Stimulated activated CD4-positive, alpha-beta T cell treated with anti-CD3 and anti-CD28 coated beads, Interleukin-2, amount 100 ng/mL, for 4 hours (primary cell): Measurements from ENCODE around the gene FAM13A.
"Not testable (repeated sequence)": the region's sequence is repeated elsewhere in the genome, so short reads cannot be mapped to it uniquely, and the experiment has no call there.

ENCODE experiments used
- DNase-seq: peaks from one replicate; pipeline ENCODE4 v3.0.0-alpha.2; 2020; ENCODE audit warnings: low read depth

Gene FAM13A

GRCh38 chr4:89042055-89042454 is 14.9 kb downstream of the FAM13A start:
- DNase-seq, result no peak

DNA sequence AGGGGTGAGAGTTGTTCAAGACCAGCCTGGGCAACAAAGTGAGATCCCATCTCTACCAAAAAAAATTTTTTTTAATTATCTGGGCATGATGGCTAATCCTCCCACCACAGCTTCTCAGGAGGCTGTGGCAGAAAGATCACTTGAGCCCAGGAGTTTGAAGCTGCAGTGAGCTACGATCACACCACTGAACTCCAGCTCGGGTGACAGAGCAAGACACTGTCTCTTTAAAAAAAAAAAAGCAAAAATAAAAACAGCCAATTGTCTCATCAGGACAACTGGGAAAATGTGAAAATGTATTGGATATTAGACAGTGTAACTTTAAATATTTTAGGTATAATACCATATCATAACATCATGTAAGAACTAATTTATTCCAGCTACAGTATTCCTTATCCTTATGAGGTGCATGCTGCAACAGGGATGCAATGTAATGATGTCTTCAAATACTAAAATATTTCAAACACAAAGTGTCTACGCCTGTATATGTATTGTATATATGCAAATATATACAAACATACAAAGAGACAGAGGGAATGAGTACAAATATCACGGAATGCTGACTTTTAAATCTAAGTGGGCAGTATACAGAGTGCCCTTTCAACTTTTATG is 17.2 kb downstream of the FAM13A start:
- no peak for DNase-seq

DNA sequence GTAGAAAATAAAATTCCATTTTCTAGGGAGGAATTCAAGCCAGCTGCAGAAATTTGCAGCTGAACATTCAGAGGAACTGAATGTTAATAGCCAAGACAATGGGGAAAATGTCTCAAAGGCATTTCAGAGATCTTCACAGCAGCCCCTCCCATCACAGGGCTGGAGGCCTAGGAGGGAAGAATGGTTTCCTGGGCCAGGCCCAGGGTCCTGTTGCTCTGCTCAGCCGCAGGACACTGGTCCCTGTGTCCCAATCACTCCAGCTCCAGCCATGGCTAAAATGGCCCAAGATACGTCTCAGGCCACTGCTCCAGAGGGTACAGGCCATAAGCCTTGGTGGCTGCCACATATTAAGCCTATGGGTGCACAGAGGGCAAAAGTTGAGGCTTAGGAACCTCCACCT is 20.4 kb downstream of the FAM13A start:
- DNase-seq, result no peak

GRCh38 chr4:89031272-89031671 is 25.7 kb downstream of the FAM13A start:
- DNase-seq, result no peak

DNA sequence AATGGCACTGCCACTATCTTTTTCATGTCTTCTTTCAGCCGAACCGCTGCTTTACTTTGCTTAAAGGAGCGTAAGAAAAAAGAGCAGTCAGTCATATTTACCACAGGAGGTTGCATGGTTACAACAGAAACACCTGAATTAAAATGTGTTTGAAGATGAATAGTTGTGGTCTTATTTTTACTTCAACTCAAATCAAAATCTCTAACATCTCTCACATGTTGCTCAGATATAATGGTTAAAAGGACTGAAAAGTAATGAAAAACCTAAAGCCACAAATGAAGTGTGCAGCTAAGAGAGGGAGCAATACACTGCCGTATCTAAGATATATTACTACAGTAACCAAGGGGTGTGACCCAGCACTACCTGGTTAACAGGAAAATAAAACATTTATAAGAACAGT is 27.4 kb downstream of the FAM13A start:
- DNase-seq, result no peak

DNA sequence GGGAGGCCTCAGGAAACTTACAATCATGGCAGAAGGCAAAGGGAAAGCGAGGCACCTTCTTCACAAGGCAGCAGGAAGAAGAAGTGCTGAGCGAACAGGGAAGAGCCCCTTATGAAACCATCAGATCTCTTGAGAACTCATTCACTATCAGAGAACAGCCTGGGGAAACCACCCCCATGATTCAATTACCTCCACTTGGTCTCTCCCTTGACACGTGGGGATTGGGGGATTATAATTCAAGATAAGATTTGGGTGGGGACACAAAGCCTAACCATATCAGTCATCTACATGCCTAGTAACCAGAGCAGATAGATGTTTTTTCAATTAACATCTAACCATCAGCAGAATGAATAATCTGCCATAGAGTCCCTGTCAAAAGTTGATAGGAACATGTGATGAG is 30.4 kb downstream of the FAM13A start:
- no peak for DNase-seq

- DNase-seq, result peak; percentile 56
These were observed 32.8 kb downstream of the FAM13A start for GRCh38 chr4:89024051-89024675.

DNA sequence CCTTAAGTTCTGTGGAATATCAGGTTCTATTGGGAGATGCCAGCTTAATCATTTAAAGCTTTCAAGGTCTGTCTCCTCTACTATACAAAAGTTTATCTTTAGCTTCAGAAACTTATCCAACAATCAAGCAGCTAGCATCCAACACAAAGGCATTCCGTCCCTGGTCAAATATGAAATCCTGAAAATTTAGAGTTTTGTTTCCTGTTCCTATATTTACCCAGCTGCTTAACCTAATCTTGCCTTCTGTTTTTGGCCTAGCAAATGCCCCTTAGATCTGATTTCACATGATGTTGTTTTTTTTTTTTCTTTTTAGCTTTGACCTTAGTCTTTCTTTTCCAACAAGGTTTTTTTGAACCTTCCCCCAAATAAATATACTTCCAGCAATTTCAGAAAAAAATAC is 33.8 kb downstream of the FAM13A start:
- DNase-seq, result no peak

DNA sequence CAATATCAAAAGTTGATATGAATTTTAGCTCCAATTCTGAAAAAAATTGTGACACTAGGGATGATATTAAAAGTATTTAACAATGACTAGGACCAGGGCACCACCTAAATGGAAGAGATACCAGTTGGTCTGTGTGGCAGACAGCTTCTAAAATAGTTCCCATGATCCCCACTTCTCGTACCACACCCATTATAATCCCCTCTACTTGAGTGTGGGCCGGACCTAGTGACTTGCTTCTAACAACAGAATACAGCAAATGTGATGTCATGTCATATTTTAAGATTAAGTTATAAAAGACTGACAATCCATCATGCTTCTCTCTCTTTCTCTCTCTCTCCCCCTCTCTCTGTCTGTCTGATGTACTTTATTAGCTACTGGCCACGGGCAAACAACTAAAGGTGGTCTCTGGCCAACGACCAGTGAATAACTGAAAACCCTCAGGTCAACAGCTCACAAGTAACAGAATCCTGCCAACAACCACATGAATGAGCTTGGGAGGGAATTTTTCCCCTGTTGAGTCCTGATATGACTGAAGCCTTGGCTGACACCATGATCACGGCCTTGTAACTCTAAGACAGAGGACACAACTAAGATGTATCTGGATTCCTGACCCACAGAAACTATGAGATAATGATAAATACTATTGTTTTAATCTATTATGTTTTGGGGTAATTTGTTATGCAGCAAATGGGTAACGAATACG is 34.4 kb downstream of the FAM13A start:
- no peak for DNase-seq

DNA sequence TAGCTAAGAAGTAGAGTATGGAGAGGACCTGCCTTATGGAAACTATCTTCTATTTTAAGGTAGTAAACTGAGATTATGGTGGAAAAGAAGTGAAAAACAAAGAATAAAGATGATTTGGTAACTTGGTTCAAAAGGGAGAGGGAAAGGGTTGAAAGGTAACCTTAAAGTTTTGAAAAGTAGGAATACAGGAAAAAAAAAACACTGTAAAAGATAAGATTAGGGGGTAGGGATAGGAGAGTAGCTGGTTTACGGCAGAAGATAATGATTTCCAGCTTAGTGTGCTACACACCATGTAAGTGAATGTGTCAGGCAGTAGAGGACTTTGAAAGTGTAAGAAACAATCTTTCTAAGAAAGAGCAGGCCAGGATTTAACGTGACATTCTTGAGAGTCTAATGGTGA is 35.3 kb downstream of the FAM13A start:
- no peak for DNase-seq

DNA sequence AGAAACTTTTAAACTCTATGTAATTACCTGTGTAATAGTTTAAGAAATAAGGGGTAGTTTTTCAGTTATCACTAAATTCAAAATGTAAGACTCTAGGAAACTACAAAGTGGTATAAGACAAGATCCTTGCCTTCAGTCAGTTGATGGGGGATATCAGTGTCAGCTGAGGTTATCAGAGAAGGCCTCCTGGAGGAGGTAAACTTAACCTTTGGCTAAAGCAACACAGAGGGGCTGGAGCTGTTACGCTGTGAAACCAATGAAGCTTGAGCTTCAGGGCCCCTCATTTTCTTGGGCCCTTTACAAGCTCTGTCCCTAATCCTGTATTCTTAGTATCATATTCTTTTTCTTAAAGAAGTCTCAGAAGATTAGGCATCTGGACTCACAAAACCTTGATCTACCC is 35.9 kb downstream of the FAM13A start:
- no peak for DNase-seq

DNA sequence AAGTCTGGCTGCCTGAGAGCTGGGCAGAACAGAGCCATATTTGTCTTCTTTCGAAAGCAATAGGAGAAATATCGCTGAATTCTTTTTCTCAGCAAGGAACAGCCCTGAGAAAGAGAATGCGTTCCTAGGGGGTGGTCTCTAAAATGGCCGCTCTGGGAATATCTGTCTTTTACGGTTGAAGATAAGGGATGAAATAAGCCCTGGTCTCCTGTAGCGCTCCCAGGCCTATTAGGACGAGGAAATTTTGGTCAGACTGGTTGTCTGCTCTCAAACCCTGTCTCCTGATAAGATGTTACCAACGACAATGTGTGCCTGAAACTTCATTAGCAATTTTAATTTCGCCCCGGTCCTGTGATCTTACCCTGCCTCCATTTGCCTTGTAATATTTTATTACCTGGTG is 42.1 kb downstream of the FAM13A start:
- DNase-seq, result not testable (repeated sequence)

- no peak for DNase-seq
These were observed 47.1 kb downstream of the FAM13A start for GRCh38 chr4:89009761-89010369.

DNA sequence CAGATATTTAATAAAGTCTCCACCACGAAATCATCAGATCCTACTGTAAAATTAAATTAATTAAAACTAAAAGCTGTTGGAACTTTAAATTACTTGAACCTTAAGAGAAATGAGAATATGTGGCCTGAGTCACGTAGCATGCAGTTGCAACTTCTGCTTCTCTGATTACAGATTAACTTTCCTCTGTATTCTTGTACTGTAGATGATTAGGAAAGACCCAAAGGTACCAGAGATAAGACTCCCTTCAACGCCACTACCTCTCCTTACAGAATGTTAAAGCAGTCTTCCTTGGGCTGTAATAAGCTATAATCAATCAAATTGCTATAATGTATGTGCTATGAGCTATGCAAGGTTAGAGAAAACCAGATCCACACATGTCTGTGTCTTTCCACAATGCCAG is 47.9 kb downstream of the FAM13A start:
- no peak for DNase-seq

DNA sequence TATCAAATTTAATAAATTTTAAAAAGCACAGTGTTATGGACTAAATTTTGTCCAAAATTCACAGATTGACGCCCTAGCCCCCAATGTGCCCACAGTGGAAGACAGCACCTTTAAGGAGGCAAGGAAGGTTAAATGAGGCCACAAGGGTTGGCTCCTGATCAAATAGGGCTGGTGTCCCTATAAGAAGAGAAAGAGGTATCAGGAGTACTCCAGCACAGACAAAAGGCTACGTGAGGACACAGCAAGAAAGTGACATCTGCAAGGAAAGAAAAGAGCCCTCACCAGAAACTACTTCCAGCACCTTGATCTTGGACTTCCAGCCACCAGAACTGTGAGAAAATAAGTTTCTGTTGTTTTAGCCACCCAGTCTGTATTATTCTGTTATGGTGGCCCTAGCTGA is 48.8 kb downstream of the FAM13A start:
- no peak for DNase-seq

- DNase-seq, result no peak
These were observed 49.5 kb downstream of the FAM13A start for GRCh38 chr4:89007338-89007939.

DNA sequence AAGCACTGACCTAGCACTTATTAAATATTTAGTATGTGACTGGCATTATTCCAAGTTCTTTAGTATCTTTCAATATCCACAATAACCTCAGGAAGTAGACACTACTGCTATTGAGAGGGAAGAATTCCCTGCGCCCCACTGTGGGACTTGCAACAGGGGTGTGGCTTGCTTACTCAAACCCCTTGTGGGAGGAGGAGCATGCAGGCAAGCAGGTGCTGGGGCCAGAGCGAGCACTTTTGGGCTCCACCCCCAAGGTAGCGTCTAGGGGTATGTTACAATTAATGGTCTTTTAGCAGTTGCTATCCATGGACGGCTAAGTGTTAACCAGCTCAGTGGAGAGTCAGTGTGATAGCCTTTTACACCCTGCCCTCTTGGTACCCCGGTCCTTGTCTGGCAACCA is 50.7 kb downstream of the FAM13A start:
- DNase-seq, result no peak

DNA sequence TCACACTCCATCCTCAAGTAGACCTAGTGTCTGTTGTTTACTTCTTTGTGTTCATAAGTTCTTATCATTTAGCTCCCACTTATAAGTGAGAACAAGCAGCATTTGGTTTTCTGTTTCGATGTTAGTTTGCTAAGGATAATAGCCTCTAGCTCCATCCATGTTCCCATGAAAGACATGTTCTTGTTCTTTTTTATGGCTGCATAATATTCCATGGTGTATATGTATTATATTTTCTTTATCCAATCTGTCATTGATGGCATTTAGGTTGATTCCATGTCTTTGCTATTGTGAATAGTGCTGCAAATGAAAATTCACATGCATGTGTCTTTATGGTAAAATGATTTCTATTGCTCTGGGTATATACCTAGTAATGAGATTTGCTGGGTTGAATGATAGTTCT is 51.9 kb downstream of the FAM13A start:
- not testable (repeated sequence) for DNase-seq

- DNase-seq, result no peak
These were observed 55.1 kb downstream of the FAM13A start for GRCh38 chr4:89001647-89002445.

GRCh38 chr4:89000844-89001360 is 56.1 kb downstream of the FAM13A start:
- no peak for DNase-seq

GRCh38 chr4:89000382-89000781 is 56.6 kb downstream of the FAM13A start:
- DNase-seq, result no peak
